GM12878 (cell line): ENCODE measurements around the gene TUBB4B. TPM values are rescaled to one million over a fixed set of nuclear protein-coding genes. Genes with fewer than 3 reads are reported as not detected.

ENCODE experiments used
- BHLHE40 ChIP-seq, 2 experiments: fragments of 450-650 bp in 1 of 2; IDR thresholded peaks; 2 replicates each; pipeline ENCODE4 v1.6.1; 2011 to 2017; ENCODE audit warnings: low read depth in 2 of 2, borderline replicate concordance in 1 of 2, improper control_type of control experiment in 1 of 2, low read length in 1 of 2, mild to moderate bottlenecking in 1 of 2
- HDAC6 ChIP-seq: fragments of 200-600 bp; sonication (generic); IDR thresholded peaks from one replicate; pipeline ENCODE4 v1.8.0; 2017; ENCODE audit warnings: antibody characterized with exemption; ENCODE audit not compliant: unreplicated experiment
- NRF1 ChIP-seq: conservative IDR thresholded peaks from 2 replicates; pipeline ENCODE4 v1.6.1; 2011; ENCODE audit warnings: mild to moderate bottlenecking, low read depth, low read length, improper control_type of control experiment
- POU2F2 ChIP-seq: IDR thresholded peaks from 3 replicates; pipeline ENCODE4 v1.6.1; 2011; ENCODE audit warnings: low read depth, mild to moderate bottlenecking, low read length, borderline replicate concordance
- SIN3A ChIP-seq: IDR thresholded peaks from 2 replicates; pipeline ENCODE4 v1.6.1; 2012; ENCODE audit warnings: low read depth, low read length, improper control_type of control experiment
- SPI1 ChIP-seq: IDR thresholded peaks from 2 replicates; pipeline ENCODE4 v1.6.1; 2011; ENCODE audit warnings: low read depth, mild to moderate bottlenecking, low read length, moderate library complexity, borderline replicate concordance; ENCODE audit not compliant: insufficient read depth
- SUZ12 ChIP-seq: fragments of 200-600 bp; sonication (generic); IDR thresholded peaks from one replicate; pipeline ENCODE4 v1.6.1; 2018; ENCODE audit warnings: antibody characterized with exemption, mild to moderate bottlenecking; ENCODE audit not compliant: unreplicated experiment
- TCF12 ChIP-seq: IDR thresholded peaks from 2 replicates; pipeline ENCODE4 v1.6.1; 2011; ENCODE audit warnings: low read depth, mild to moderate bottlenecking, low read length
- YBX1 ChIP-seq: fragments of 450-650 bp; IDR thresholded peaks from 2 replicates; pipeline ENCODE4 v1.6.1; 2016; ENCODE audit warnings: antibody characterized with exemption
- YY1 ChIP-seq: IDR thresholded peaks from 2 replicates; pipeline ENCODE4 v1.6.1; 2011; ENCODE audit warnings: low read depth, mild to moderate bottlenecking, low read length
- polyA plus RNA-seq, 11 experiments: library from polyadenylated mRNA; depleted of rRNA in 4 of 11; unstranded in 6 of 11; stranded (reverse) in 5 of 11; fragments of >200 nt; fragmentation: Nextera tagmentation in 4 of 11; fragmentation: Illumina TruSeq in 1 of 11; extraction: Ambion mirVana in 4 of 11; extraction: Trizol in 1 of 11; gene quantifications; 1 replicate in 1 of 11; 2 replicates in 10 of 11; pipeline versions ENCODE4 v1.2.1 to v1.2.3, GENCODE V29; 2011 to 2016; ENCODE audit warnings: inconsistent platforms in 2 of 11, missing spikeins in 2 of 11, low read depth in 1 of 11
- total RNA-seq, 4 experiments: library from RNA; depleted of rRNA in 3 of 4; stranded (reverse); fragments of >200 nt in 3 of 4; fragmentation: Illumina TruSeq in 1 of 4; extraction: Trizol in 1 of 4; gene quantifications; 2 replicates each; pipeline versions ENCODE4 v1.2.1 to v1.2.3, GENCODE V29; 2013 to 2021
- TF ChIP-seq, protein P1 (sequence below): IDR thresholded peaks from 2 replicates; pipeline ENCODE4 v1.6.1; 2012; ENCODE audit warnings: mild to moderate bottlenecking, low read depth, low read length
- TF ChIP-seq, protein P2 (sequence below): fragments of 450-650 bp; IDR thresholded peaks from 2 replicates; pipeline ENCODE4 v1.6.1; 2014; ENCODE audit warnings: mild to moderate bottlenecking
- TF ChIP-seq, protein P3 (sequence below): fragments of 450-650 bp; IDR thresholded peaks from 2 replicates; pipeline ENCODE4 v1.6.1; 2017; ENCODE audit warnings: borderline replicate concordance
- TF ChIP-seq, protein P4 (sequence below): IDR thresholded peaks from 2 replicates; pipeline ENCODE4 v1.6.1; 2012; ENCODE audit warnings: low read depth, low read length, improper control_type of control experiment
- TF ChIP-seq, protein P5 (sequence below): IDR thresholded peaks from 2 replicates; pipeline ENCODE4 v1.6.1; 2012; ENCODE audit warnings: low read depth, low read length, improper control_type of control experiment
- TF ChIP-seq, protein P6 (sequence below): fragments of 450-650 bp; IDR thresholded peaks from 2 replicates; pipeline ENCODE4 v1.6.1; 2017; ENCODE audit warnings: mild to moderate bottlenecking

The TUBB4B gene
- total and polyA plus RNA-seq, 10 of the 15 experiments (the other 5 are each of a cell fraction or from before 2014, with no cell fraction given): 23.0 to 532 (median 254) TPM

DNA sequence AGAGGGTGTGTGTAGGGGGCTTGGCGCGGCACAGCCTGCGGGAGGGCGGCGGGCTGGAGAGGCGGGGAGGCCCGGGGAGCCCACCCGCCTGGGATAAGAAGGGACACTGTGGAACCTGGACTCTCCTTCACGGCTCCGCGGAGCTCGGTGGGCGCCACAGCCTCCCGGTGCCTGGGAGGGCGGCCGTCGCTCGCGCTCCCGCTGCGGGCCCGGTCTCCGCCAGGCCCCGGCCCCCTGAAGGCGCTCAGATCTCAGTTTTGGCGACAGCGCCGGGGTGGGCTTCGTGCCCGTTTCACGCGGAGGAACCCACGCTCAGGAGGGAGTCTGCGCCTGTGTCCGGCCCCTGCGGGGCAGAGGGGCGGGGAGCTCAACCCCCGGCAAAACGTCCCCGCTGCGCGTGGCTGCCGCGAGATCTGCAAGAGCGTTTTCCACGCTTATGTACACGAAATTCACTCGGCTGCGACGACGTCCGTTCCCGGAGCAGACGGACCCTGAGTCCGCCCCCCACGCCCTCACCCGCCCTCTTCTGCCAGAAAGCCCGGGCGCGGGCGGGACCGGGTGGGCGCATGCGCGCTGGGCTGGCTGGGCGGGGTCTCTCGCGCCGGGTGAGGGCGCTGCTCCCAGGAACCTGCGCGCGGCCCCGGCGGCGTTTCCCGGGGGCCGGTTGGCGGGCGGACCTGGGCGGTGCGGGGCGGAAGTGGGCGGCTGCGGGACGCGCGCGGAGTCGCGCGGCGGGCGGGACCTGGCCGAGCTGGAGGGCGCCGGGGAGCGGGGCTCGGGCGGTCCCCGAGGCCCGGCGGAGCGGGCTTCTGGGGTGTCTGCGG, 13.7 kb downstream of the TUBB4B start, which contains the start of gene NELFB (continued):
- TF ChIP-seq, protein P1, sequence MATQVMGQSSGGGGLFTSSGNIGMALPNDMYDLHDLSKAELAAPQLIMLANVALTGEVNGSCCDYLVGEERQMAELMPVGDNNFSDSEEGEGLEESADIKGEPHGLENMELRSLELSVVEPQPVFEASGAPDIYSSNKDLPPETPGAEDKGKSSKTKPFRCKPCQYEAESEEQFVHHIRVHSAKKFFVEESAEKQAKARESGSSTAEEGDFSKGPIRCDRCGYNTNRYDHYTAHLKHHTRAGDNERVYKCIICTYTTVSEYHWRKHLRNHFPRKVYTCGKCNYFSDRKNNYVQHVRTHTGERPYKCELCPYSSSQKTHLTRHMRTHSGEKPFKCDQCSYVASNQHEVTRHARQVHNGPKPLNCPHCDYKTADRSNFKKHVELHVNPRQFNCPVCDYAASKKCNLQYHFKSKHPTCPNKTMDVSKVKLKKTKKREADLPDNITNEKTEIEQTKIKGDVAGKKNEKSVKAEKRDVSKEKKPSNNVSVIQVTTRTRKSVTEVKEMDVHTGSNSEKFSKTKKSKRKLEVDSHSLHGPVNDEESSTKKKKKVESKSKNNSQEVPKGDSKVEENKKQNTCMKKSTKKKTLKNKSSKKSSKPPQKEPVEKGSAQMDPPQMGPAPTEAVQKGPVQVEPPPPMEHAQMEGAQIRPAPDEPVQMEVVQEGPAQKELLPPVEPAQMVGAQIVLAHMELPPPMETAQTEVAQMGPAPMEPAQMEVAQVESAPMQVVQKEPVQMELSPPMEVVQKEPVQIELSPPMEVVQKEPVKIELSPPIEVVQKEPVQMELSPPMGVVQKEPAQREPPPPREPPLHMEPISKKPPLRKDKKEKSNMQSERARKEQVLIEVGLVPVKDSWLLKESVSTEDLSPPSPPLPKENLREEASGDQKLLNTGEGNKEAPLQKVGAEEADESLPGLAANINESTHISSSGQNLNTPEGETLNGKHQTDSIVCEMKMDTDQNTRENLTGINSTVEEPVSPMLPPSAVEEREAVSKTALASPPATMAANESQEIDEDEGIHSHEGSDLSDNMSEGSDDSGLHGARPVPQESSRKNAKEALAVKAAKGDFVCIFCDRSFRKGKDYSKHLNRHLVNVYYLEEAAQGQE: no peak
- no peak for TF ChIP-seq SUZ12
- no peak for TF ChIP-seq HDAC6
- TF ChIP-seq POU2F2: 0 out of 3 replicates have a peak, but pooled peaks have one; percentile 55
- TF ChIP-seq, protein P2, sequence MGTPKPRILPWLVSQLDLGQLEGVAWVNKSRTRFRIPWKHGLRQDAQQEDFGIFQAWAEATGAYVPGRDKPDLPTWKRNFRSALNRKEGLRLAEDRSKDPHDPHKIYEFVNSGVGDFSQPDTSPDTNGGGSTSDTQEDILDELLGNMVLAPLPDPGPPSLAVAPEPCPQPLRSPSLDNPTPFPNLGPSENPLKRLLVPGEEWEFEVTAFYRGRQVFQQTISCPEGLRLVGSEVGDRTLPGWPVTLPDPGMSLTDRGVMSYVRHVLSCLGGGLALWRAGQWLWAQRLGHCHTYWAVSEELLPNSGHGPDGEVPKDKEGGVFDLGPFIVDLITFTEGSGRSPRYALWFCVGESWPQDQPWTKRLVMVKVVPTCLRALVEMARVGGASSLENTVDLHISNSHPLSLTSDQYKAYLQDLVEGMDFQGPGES: peak; percentile 55; the same call in 1 of the 2 replicates
- TF ChIP-seq, protein P3, sequence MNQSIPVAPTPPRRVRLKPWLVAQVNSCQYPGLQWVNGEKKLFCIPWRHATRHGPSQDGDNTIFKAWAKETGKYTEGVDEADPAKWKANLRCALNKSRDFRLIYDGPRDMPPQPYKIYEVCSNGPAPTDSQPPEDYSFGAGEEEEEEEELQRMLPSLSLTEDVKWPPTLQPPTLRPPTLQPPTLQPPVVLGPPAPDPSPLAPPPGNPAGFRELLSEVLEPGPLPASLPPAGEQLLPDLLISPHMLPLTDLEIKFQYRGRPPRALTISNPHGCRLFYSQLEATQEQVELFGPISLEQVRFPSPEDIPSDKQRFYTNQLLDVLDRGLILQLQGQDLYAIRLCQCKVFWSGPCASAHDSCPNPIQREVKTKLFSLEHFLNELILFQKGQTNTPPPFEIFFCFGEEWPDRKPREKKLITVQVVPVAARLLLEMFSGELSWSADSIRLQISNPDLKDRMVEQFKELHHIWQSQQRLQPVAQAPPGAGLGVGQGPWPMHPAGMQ: no peak
- TF ChIP-seq SPI1: no peak
- peak; percentile 37; the same call in 1 of the 2 replicates for TF ChIP-seq NRF1
- TF ChIP-seq, protein P4, sequence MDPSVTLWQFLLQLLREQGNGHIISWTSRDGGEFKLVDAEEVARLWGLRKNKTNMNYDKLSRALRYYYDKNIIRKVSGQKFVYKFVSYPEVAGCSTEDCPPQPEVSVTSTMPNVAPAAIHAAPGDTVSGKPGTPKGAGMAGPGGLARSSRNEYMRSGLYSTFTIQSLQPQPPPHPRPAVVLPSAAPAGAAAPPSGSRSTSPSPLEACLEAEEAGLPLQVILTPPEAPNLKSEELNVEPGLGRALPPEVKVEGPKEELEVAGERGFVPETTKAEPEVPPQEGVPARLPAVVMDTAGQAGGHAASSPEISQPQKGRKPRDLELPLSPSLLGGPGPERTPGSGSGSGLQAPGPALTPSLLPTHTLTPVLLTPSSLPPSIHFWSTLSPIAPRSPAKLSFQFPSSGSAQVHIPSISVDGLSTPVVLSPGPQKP: no peak; the same call in 1 of the 2 replicates
- peak; percentile 93 for TF ChIP-seq YY1
- TF ChIP-seq, protein P5, sequence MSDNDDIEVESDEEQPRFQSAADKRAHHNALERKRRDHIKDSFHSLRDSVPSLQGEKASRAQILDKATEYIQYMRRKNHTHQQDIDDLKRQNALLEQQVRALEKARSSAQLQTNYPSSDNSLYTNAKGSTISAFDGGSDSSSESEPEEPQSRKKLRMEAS: peak; percentile 71
- TF ChIP-seq, protein P6, sequence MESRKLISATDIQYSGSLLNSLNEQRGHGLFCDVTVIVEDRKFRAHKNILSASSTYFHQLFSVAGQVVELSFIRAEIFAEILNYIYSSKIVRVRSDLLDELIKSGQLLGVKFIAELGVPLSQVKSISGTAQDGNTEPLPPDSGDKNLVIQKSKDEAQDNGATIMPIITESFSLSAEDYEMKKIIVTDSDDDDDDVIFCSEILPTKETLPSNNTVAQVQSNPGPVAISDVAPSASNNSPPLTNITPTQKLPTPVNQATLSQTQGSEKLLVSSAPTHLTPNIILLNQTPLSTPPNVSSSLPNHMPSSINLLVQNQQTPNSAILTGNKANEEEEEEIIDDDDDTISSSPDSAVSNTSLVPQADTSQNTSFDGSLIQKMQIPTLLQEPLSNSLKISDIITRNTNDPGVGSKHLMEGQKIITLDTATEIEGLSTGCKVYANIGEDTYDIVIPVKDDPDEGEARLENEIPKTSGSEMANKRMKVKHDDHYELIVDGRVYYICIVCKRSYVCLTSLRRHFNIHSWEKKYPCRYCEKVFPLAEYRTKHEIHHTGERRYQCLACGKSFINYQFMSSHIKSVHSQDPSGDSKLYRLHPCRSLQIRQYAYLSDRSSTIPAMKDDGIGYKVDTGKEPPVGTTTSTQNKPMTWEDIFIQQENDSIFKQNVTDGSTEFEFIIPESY: peak; percentile 36; the same call in 1 of the 2 replicates
- TF ChIP-seq TCF12: peak; percentile 66; the same call in 1 of the 2 replicates
- TF ChIP-seq YBX1: no peak
- TF ChIP-seq SIN3A: peak; percentile 83
- peak; percentile 33 to 79; a peak in 3 of 4 replicates for TF ChIP-seq BHLHE40 (IDR thresholded peaks at IDR 0.05; ENCODE audit: borderline replicate concordance in 1 of 2, low read depth in 2 of 2, low read length in 1 of 2)
